Ovary (tissue), 9 donors: Measurements from ENCODE around the gene TFDP2. TPM values are rescaled to one million over a fixed set of nuclear protein-coding genes. Genes with fewer than 3 reads are reported as not detected.

Source experiments
- DNase-seq, 5 donors: peaks; one replicate each; pipeline ENCODE4 v3.0.0-alpha.2; 2019 to 2020
- H3K27ac ChIP-seq, 2 donors: fragments of 200-600 bp; one replicate each; pipeline versions ENCODE4 v1.5.1 to v1.8.0; 2019 to 2022
- H3K27me3 ChIP-seq: fragments of 200-600 bp; one replicate; pipeline ENCODE4 v1.8.0; 2022
- H3K36me3 ChIP-seq: fragments of 200-600 bp; sonication (generic); one replicate; pipeline ENCODE4 v1.5.1; 2019
- H3K4me1 ChIP-seq: one replicate; pipeline ENCODE4 v1.8.1; 2013; ENCODE audit warnings: mild to moderate bottlenecking, moderate library complexity; ENCODE audit not compliant: insufficient read depth
- H3K4me3 ChIP-seq: fragments of 200-600 bp; sonication (generic); one replicate; pipeline ENCODE4 v1.5.1; 2017
- H3K9me3 ChIP-seq, 2 donors: fragments of 200-600 bp in 1 of 2; sonication (generic) in 1 of 2; one replicate each; pipeline versions ENCODE4 v1.5.1 to v1.8.1; 2013 to 2019; ENCODE audit warnings: mild to moderate bottlenecking in 1 of 2, moderate library complexity in 1 of 2
- CTCF ChIP-seq, 3 donors: fragments of 450-650 bp in 2 of 3; fragments of 200-600 bp in 1 of 3; IDR thresholded peaks; one replicate each; pipeline versions ENCODE4 v1.5.1 to v1.8.0; 2016 to 2022; ENCODE audit warnings: antibody characterized with exemption in 3 of 3, mild to moderate bottlenecking in 1 of 3
- EP300 ChIP-seq: sonication (generic); formaldehyde crosslinking; IDR thresholded peaks from one replicate; pipeline ENCODE4 v1.6.1; 2017; ENCODE audit warnings: antibody characterized with exemption
- POLR2A ChIP-seq: fragments of 450-650 bp; IDR thresholded peaks from one replicate; pipeline ENCODE4 v1.6.1; 2017; ENCODE audit warnings: antibody characterized with exemption, mild to moderate bottlenecking, moderate library complexity
- WGBS, 3 donors: extraction: QIAGEN DNeasy Blood & Tissue Kit in 1 of 3; methylation state at CpG; one replicate each; pipeline versions ENCODE4 v1.1.5 to v1.1.7; 2013 to 2017; 5-methylcytosine and 5-hydroxymethylcytosine counted together
- intact Hi-C, 4 donors: fragments of 100-400 bp; cut with DNase I; formaldehyde crosslinking; loops; one replicate each; pipeline versions ENCODE4 v1.11.0 to v1.15.1; 2022 to 2023
- polyA plus RNA-seq, 2 donors: library from polyadenylated mRNA; stranded (reverse); fragments of 200-250 nt in 1 of 2; fragments of 350-450 nt in 1 of 2; fragmentation: Illumina TruSeq in 1 of 2; extraction: RNeasy Lipid Tissue Mini Kit (QIAGEN cat#74804) in 1 of 2; gene quantifications; one replicate each; pipeline ENCODE4 v1.2.3, GENCODE V29; 2013 to 2014
- total RNA-seq, 7 donors: library from RNA; depleted of rRNA in 2 of 7; stranded (reverse); fragments of >200 nt in 2 of 7; fragmentation: NEBNext Ultra II Directional in 3 of 7; extraction: Animal tissue kit (Norgen Biotek cat#: 25700) in 3 of 7; gene quantifications; one replicate each; pipeline versions ENCODE4 v1.1.0 to v1.2.4, GENCODE V29; 2016 to 2023
- donor health status: DM: no; HTN: no; CAD: no; lungs with moderate emphysema.
- donor health status: DM: no; HTN: no; CAD: no.
- donor health status: Bipolar disorder and iron deficiency.
- donor health status: DM: yes; HTN: yes; CAD: no.
- donor health status: DM: no; HTN: no; CAD: no.
- donor health status: DM: yes; HTN: yes; CAD: no.

The TFDP2 gene
- total and polyA plus RNA-seq, 9 donors: 25.7 to 89.8 (median 78.4) TPM

DNA sequence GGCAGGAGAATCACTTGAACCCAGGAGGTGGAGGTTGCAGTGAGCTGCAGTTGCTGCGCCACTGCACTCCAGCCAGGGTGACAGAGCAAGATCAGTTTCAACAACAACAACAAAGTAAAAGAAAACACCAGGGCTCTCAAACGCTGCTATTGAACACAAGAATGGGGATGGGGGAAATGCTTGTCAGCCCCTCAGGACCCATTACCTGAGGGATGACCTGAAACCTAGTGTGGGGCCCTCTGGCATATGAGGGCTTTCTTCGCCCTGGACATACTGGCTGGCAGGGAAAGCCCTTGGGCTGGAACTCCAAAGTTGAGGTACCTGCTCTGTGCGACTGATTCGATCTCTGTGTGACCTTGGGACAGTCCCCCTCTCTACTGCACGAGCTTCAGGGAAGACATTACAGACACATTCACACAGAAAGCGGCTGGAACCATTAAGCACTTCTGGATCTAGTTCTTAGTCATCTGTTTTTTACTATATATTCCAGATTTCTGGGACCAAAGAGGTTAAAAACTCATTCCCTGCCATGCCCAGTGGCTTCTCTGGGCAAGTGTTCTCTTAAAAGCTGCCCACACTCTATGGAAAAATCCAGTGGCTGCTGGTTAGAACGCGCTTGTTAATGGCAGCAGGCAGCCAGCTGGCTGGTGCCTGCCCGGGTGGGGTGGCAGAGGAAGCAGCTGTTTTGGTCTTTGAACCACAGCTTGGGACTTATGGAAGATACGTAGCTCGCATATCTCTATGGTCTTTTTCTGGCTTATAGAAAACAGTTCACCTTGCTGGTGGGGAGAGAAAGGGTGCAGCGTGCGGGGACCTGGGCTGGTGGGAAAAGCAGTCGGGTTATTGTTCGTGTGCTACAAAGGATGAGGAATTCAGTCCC lies 215.7 kb downstream of the TFDP2 start:
- intact Hi-C loops: no loop called here
- Histone ChIP-seq H3K4me1 (no peaks in the 10 kb centered on the region), H3K27ac (no peak overlapping the region), H3K27me3 (no peaks in the 10 kb centered on the region), H3K9me3 (no peaks in the 10 kb centered on the region), H3K4me3 (no peak overlapping the region), H3K36me3 (no peaks in the 10 kb centered on the region)
- TF ChIP-seq EP300: no peak
- WGBS, 3 donors: 85 to 88% (median 87%) methylated on average over 16 of the region's 16 CpGs
- DNase-seq: no peak

- H3K9me3 ChIP-seq: no peaks in the 10 kb centered on the region
- DNase-seq: no peak
- peaks cover 4% of the 10 kb centered on the region for H3K4me1 ChIP-seq
- H3K27ac ChIP-seq: no peak overlapping the region
- intact Hi-C loops: no loop called here
- H3K4me3 ChIP-seq: no peak overlapping the region
- no peak for TF ChIP-seq POLR2A
- no peak for TF ChIP-seq EP300
- no peak for TF ChIP-seq CTCF (IDR thresholded peaks at IDR 0.05)
- H3K36me3 ChIP-seq: no peaks in the 10 kb centered on the region
- H3K27me3 ChIP-seq: no peaks in the 10 kb centered on the region
- WGBS, 3 donors: 86 to 97% (median 92%) methylated on average over 4 of the region's 4 CpGs
Observed at GRCh38 chr3:141930801-141931200, 218.5 kb downstream of the TFDP2 start.

DNA sequence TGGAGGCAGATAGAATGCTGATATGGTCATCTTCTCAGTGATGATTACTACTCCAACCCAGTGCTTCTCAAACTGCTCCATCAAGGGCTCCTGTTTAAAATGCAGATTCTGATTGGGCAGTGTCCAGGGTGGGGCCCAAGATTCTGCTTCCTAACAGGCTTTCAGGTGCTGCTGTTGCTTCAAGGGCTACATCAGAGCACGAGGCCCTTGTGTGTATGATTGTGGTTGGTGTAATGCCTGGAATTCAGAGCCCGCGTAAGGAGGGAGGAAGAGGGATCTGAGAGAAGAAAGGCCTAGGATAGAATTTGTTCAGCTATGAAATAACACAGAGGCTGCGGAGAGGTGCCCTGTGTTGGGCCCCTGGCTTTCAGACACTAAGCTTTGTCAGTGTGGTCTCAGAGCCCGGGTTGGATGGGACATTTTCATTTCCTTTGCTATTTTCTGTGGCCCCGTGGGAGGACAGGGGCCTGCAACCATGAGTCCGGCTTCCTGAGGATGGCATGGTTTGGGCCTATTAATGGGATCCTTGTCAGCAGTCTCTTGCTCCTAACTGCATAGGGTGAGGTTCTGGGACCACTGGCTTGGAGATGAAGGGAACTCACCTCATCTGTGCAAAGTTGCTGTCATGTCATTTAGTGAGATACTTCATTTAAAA lies 219.9 kb downstream of the TFDP2 start:
- intact Hi-C loops: no loop called here
- no peak for DNase-seq

DNA sequence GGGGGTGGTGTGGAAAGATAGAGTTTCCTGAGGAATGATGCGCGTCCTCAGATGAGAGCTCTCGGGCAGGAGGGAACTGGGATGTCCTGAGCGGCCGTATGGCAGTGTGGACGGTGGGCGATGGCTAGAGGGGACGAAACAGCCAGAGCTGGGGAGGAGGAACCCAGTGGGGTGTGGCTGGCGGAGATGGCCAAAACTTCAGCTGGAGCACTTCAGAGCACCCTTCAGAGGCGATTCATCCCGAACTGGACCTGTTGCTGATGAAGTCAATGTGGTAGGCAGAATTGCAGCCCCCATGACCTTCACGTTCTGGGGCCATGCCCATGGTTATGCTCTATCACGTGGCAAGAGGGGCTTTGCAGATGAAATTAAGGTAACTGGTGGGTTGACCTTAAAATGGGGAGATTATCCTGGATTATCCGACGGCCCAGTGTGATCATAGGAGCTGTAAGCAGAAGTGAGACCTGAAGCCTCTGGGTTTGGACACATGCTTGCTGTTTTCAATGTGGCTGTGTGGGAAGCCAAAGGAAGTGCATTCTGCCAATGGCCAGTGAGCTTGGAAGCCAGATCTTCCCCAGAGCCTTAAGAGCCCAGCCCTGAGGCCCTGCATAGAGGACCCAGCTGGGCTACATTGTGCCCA lies 220.6 kb downstream of the TFDP2 start:
- no peaks in the 10 kb centered on the region for H3K36me3 ChIP-seq
- peaks cover 4% of the 10 kb centered on the region for H3K4me1 ChIP-seq
- H3K9me3 ChIP-seq: no peaks in the 10 kb centered on the region
- no peaks in the 10 kb centered on the region for H3K27me3 ChIP-seq
- intact Hi-C loops: no loop called here
- TF ChIP-seq CTCF (IDR thresholded peaks at IDR 0.05): no peak
- no peak for TF ChIP-seq POLR2A
- no peak for TF ChIP-seq EP300
- H3K4me3 ChIP-seq: no peak overlapping the region
- no peak for DNase-seq
- H3K27ac ChIP-seq: no peak overlapping the region
- 91 to 96% (median 95%) methylated on average over 15 of the region's 15 CpGs for WGBS, 3 donors

More for the DNA sequence above, 219.9 kb downstream of the TFDP2 start:
- H3K36me3 ChIP-seq: no peaks in the 10 kb centered on the region
- H3K27ac ChIP-seq: no peak overlapping the region
- H3K9me3 ChIP-seq: no peaks in the 10 kb centered on the region
- H3K27me3 ChIP-seq: no peaks in the 10 kb centered on the region
- WGBS, 3 donors: 91 to 96% (median 95%) methylated on average over 7 of the region's 7 CpGs
- H3K4me1 ChIP-seq: peaks cover 4% of the 10 kb centered on the region
- TF ChIP-seq EP300: no peak
- no peak for TF ChIP-seq POLR2A
- no peak for TF ChIP-seq CTCF (IDR thresholded peaks at IDR 0.05)
- no peak overlapping the region for H3K4me3 ChIP-seq
